Inflammatory macrophage treated with lipopolysaccharide for 1 hour (primary cell): ENCODE results near the gene GART.

ENCODE experiments used
- DNase-seq, 2 donors: peaks; one replicate each; pipeline ENCODE4 v3.0.0-alpha.2; 2020 to 2022

Gene GART

DNA sequence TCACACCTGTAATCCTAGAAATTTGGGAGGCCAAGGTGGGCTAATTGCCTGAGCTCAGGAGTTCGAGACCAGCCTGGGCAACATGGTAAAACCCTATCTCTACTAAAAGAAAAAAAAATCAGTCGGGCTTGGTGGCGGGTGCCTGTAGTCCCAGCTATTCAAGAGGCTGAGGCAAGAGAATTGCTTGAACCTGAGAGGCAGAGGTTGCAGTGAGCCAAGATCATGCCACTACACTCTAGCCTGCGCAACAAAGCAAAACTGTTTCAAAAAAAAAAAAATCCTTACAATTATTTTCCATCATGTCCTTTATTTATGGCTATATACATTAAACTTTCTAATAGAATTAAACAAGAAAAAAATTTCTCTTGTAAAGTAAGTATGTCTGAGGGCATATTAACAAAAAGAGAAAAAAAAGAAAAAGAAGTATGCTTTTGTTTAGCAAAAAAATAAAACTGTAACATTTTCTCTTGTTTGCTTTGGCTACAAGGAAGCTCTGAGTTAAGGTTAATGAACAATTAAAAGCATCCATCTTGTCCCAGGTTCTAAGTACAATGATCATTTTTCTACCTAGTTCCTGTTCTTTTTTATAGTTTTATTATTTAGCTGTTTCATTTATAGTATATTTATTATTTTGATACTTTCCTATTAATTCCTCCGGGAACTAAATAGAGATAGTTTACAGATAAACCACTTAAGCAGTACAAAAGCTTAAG, 80.2 kb downstream of the GART start:
- no peak for DNase-seq

DNA sequence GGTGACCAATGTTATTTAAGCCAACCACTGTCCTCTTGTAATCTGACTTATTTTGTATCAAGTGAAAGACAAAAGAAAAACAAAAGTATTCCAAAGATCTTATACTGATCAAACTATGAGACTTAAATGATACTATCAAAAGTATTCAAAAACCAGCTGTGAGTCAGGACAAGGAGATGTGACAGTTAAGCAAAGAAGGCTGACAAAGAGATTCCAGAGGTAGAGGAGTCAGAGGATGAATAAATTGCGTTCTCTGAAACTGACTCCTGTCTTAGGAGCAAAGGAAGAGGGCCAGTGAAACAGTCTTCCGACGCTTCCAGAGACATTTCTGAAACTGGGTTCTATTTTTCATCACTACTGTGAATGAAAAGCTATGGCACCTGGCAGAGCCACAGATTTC, 83.1 kb downstream of the GART start:
- no peak for DNase-seq

DNA sequence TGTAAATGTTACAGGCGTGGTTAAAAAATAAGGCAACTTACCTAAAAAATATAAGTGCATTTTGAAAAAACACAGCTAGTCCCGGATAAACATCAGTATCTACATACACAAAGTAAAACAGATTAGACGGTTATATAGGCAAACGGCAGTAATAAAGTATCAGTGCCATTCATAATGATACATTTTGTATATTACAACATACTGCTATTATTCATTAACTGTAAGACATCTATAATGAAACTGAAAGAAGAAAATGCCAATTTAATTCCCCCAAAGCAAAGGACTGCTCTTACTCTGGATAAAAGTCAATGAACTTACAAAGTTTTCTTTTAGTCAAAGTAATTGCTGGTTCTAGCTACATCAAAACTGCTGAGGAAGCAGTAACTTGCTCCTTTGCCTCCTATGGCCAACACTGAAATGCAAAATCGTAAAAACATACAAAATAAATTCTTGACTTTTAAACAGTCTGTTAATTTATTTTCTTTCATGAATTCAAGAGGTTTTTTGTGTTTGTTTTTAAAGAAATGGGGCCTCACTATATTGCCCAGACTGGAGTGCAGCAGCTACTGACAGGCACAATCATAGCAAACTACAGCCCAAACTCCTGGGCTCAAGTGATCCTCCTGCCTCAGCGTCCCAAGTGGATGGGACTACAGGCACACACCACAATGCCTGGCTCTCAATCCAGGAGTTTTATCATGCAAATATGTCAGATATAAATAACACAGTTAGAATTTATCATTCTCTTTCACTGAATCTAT, 86.1 kb downstream of the GART start:
- DNase-seq = no peak
